PC-9 (cell line): ENCODE results near the gene TSSK1B. TPM values are rescaled to one million over a fixed set of nuclear protein-coding genes. Genes with fewer than 3 reads are reported as not detected.

ENCODE experiments used
- BruUV-seq: library from RNA; stranded (reverse); fragments of 400-500 nt; replicated peaks from 2 replicates; lab custom pipeline; 2021; lab: Mats Ljungman, UMichigan
- CTCF ChIA-PET: fragments of 300-600 bp; sonication (Branson Sonifier 250); formaldehyde crosslinking; loops from one replicate; lab custom pipeline; 2022; ENCODE audit warnings: antibody characterized with exemption; lab: Charles Lee
- POLR2A ChIA-PET: fragments of 300-600 bp; sonication (Branson Sonifier 250); formaldehyde crosslinking; loops from one replicate; lab custom pipeline; 2022; ENCODE audit warnings: antibody characterized with exemption; ENCODE audit not compliant: unreplicated experiment; lab: Charles Lee
- DNase-seq, 2 experiments: peaks; one replicate each; pipeline versions ENCODE4 v3.0.0 to v3.0.0-alpha.2; 2015 to 2022; ENCODE audit warnings: mixed read lengths in 1 of 2
- H2AFZ ChIP-seq: fragments of 200-600 bp; sonication (generic); 2 replicates; pipeline ENCODE4 v1.8.1; 2017; ENCODE audit warnings: antibody characterized with exemption
- H3F3A ChIP-seq: fragments of 200-600 bp; sonication (generic); 2 replicates; pipeline ENCODE4 v1.8.1; 2017; ENCODE audit warnings: antibody characterized with exemption, mild to moderate bottlenecking, low read depth; ENCODE audit not compliant: insufficient read depth
- H3K27ac ChIP-seq: fragments of 200-600 bp; sonication (generic); 2 replicates; pipeline ENCODE4 v1.6.1; 2016; ENCODE audit warnings: mixed run types
- H3K27me3 ChIP-seq: fragments of 200-600 bp; sonication (generic); 2 replicates; pipeline ENCODE4 v1.6.1; 2016; ENCODE audit warnings: low read depth, mixed run types; ENCODE audit not compliant: insufficient read depth
- H3K36me3 ChIP-seq: fragments of 200-600 bp; sonication (generic); 2 replicates; pipeline ENCODE4 v1.6.1; 2016; ENCODE audit warnings: low read depth, mixed run types
- H3K4me1 ChIP-seq: fragments of 200-600 bp; sonication (generic); replicated peaks from 2 replicates; pipeline ENCODE4 v1.6.1; 2016; ENCODE audit warnings: mixed run types; ENCODE audit not compliant: insufficient read depth
- H3K4me2 ChIP-seq: fragments of 200-600 bp; sonication (generic); 2 replicates; pipeline ENCODE4 v1.6.1; 2017; ENCODE audit warnings: mixed run types
- H3K4me3 ChIP-seq: fragments of 200-600 bp; sonication (generic); 2 replicates; pipeline ENCODE4 v1.6.1; 2016; ENCODE audit warnings: mixed run types
- H3K79me2 ChIP-seq: fragments of 200-600 bp; sonication (generic); 2 replicates; pipeline ENCODE4 v1.6.1; 2017; ENCODE audit warnings: low read depth, mixed run types
- H3K9me2 ChIP-seq: fragments of 200-600 bp; sonication (generic); 2 replicates; pipeline ENCODE4 v1.8.1; 2017; ENCODE audit warnings: mild to moderate bottlenecking; ENCODE audit not compliant: insufficient read depth
- H3K9me3 ChIP-seq: fragments of 200-600 bp; sonication (generic); 2 replicates; pipeline ENCODE4 v1.8.1; 2016; ENCODE audit warnings: low read depth; ENCODE audit not compliant: insufficient read depth
- H4K20me1 ChIP-seq: fragments of 200-600 bp; sonication (generic); 2 replicates; pipeline ENCODE4 v1.8.1; 2017; ENCODE audit not compliant: insufficient read depth
- CTCF ChIP-seq: fragments of 200-600 bp; sonication (generic); conservative IDR thresholded peaks from 2 replicates; pipeline ENCODE4 v1.6.1; 2017; ENCODE audit warnings: mixed run types, antibody characterized with exemption, mild to moderate bottlenecking, moderate library complexity
- EZH2 ChIP-seq: fragments of 200-600 bp; sonication (generic); IDR thresholded peaks from 2 replicates; pipeline ENCODE4 v1.8.0; 2017; ENCODE audit warnings: antibody characterized with exemption, low read depth
- intact Hi-C: fragments of 100-400 bp; cut with micrococcal nuclease; formaldehyde crosslinking; loops from one replicate; pipeline ENCODE4 v1.10.0; 2022; ENCODE audit not compliant: unreplicated experiment
- total RNA-seq: library from RNA; stranded (reverse); gene quantifications from 2 replicates; pipeline ENCODE4 v1.2.3, GENCODE V29; 2021

TSSK1B gene
- total RNA-seq, 1 experiment from 2014 or later = not detected

GRCh38 chr5:113437111-113437510, 2.3 kb upstream of the TSSK1B start:
- intact Hi-C loops = no loop called here
- Histone ChIP-seq H3K27me3 (no peaks in the 10 kb centered on the region), H3K4me3 (no peak overlapping the region), H3K79me2 (no peaks in the 10 kb centered on the region), H3K9me2 (no peaks in the 10 kb centered on the region), H4K20me1 (no peaks in the 10 kb centered on the region), H2AFZ (no peak overlapping the region), H3K27ac (no peak overlapping the region), H3K4me1 (no peaks in the 10 kb centered on the region), H3K36me3 (no peaks in the 10 kb centered on the region), H3K4me2 (no peak overlapping the region), H3F3A (no peaks in the 10 kb centered on the region), H3K9me3 (no peaks in the 10 kb centered on the region)
- CTCF ChIA-PET = no interaction called here
- DNase-seq = no peak
- POLR2A ChIA-PET = no interaction called here
- no TSS peak for BruUV-seq
- TF ChIP-seq EZH2 = no peak
- TF ChIP-seq CTCF = no peak

- TF ChIP-seq EZH2 (no peak), CTCF (no peak)
These were observed 786 bp upstream of the TSSK1B start for GRCh38 chr5:113435575-113435974.

GRCh38 chr5:113433862-113434612, 752 bp downstream of the TSSK1B start:
- no peaks in the 10 kb centered on the region for H4K20me1 ChIP-seq
- no TSS peak for BruUV-seq
- no peaks in the 10 kb centered on the region for H3K27me3 ChIP-seq
- no peaks in the 10 kb centered on the region for H3K9me3 ChIP-seq
- ChIA-PET CTCF (no interaction called here), POLR2A (no interaction called here)
- DNase-seq = no peak
- H3K27ac ChIP-seq = no peak overlapping the region
- no peak for TF ChIP-seq EZH2
- no peak for TF ChIP-seq CTCF
- H3K9me2 ChIP-seq = no peaks in the 10 kb centered on the region
- H2AFZ ChIP-seq = no peak overlapping the region
- H3K4me3 ChIP-seq = no peak overlapping the region
- H3F3A ChIP-seq = no peaks in the 10 kb centered on the region
- H3K36me3 ChIP-seq = no peaks in the 10 kb centered on the region
- no peaks in the 10 kb centered on the region for H3K79me2 ChIP-seq
- H3K4me1 ChIP-seq = no peaks in the 10 kb centered on the region
- intact Hi-C loops = no loop called here
- no peak overlapping the region for H3K4me2 ChIP-seq

More at GRCh38 chr5:113435575-113435974, 786 bp upstream of the TSSK1B start:
- Histone ChIP-seq H3K4me3 (no peak overlapping the region), H2AFZ (no peak overlapping the region), H3K79me2 (no peaks in the 10 kb centered on the region), H3K27me3 (no peaks in the 10 kb centered on the region), H3K4me1 (no peaks in the 10 kb centered on the region), H4K20me1 (no peaks in the 10 kb centered on the region), H3K9me2 (no peaks in the 10 kb centered on the region), H3K9me3 (no peaks in the 10 kb centered on the region), H3F3A (no peaks in the 10 kb centered on the region), H3K4me2 (no peak overlapping the region), H3K36me3 (no peaks in the 10 kb centered on the region), H3K27ac (no peak overlapping the region)
- POLR2A ChIA-PET = no interaction called here
- no peak for DNase-seq
- CTCF ChIA-PET = no interaction called here
- intact Hi-C loops = no loop called here
- BruUV-seq = no TSS peak
